Raji (cell line): ENCODE data around the gene KIRREL3.

Experiments used
- POLR2A ChIP-seq: IDR thresholded peaks from 2 replicates; pipeline ENCODE4 v1.6.1; 2011; ENCODE audit warnings: low read depth, low read length, control low read depth; ENCODE audit not compliant: insufficient read depth

Gene KIRREL3

DNA sequence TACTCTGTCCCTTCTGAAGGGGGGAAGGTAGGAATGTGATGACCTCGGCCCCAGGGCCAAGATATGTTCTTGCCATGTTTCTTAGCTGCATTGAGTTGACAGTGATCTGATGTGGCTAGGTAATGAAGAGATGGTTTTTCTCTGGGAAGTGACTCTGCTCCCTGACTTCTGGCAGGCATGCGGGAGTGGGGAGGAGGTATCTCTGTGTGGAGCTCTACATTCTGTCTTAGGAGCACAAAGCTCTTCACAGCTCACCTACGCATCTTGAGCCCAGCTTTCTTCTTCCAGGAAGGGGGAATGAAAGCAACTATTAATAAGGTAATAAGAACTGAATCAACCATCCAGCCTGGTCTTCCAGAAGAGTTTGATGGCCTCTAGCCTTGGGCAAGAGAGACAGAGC lies 404.1 kb downstream of the KIRREL3 start:
- no peak for TF ChIP-seq POLR2A

DNA sequence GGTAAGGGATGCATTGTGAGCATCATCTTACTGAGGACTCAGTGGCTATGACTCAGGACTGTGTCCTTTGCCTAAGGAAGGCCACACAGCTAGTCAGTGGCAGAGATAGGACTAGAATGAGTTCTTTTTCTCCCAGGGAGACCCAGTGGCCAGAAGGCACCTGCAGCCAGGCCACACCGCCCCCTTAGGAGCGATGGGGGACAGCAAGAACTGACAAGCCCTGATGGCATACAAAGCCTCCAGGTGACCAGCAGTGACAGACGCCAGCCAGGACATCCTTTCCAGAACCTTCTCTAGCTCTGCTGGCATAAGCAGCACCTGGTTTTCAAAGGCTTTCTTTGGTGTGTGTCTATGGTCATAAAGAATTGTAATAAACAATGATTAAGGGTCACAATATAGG lies 405.0 kb downstream of the KIRREL3 start:
- no peak for TF ChIP-seq POLR2A

DNA sequence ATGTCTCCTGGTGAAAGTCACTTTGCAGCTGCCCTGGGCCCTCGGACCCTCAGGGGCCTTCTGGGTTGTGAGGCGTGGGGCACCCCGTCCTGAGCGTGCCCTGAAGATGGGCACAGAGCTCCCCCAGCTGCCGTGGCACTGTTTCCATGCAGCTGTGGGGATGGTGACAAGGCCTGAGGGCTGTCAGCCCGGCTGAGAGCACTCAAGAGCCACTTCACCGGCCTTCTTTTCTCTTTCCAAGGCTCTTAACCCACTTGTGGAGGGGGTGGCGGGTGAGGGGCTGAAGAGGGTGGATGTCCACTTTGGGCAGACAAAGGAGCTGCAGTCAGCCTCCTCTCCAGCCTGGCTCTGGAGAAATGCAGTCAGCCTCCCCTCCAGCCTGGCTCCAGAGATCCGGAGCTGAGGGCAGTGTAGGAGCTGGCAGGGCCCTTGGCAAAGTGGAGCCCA lies 405.6 kb downstream of the KIRREL3 start:
- no peak for TF ChIP-seq POLR2A

DNA sequence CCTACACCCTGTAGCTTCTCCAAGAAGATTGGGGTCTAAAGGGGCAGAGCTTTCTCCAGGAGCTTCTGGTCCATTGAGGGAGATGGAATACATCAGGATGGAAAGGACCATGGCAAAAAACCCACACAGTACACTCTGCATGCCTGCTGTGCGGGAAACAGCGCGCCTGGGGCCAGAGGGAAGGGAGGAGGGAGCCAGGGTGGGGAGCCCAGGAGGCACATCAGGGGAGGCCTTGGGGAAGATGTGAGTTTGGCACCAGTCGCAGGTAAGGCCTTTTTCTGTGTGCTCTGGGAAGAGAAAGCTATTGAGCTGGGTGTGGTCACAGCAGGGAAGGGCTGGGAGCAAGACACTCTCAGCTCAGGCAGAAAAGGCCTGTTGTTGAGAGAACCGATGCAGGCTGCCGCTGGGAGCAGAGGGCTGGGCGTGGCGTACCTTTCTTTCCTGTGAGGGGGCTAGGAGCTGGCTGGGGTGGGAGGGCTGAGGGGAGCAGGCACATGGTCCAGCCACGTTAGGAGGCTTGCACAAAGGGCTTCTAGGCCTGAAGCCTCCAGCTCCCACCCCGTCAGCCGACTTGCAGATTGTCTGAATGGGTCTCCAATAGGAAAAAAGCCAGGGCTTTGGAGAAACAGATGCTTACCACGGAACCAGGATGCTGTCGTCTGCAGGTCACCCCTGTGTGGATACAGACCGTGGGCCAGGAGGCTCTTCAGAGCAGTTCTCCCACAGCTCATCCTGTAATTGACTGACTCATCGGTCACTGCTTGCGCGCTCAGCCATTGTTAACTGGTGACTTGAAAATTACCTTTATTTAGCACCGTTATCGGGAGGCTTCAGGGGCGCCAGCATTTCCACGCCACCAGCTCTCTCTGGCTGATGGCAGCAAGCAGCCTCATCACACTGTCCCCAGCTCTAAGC lies 407.8 kb downstream of the KIRREL3 start:
- TF ChIP-seq POLR2A = no peak

DNA sequence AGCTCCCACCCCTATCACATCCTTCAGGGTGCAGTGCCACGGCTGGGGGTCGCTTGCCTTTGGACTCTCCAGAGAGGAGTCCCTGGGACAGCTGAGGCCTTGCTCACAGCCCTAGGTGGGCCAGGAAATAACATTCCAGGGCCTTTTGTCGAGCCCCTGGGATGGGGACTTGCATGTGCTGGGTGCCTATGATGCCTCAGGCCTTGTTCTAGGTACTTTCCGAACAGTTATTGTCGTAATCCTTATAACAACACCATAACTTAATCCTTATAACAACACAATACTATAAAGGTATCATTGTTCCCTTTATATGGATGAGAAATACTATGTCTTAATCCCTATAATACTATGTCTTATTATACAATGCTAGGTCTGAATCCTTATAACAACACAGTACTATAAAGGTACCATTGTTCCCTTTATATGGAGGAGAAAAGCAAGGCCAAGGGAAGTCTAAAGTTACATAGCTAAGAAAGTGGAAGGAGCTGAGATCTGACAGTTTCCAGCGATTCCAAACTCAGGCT lies 408.5 kb downstream of the KIRREL3 start:
- TF ChIP-seq POLR2A = no peak

DNA sequence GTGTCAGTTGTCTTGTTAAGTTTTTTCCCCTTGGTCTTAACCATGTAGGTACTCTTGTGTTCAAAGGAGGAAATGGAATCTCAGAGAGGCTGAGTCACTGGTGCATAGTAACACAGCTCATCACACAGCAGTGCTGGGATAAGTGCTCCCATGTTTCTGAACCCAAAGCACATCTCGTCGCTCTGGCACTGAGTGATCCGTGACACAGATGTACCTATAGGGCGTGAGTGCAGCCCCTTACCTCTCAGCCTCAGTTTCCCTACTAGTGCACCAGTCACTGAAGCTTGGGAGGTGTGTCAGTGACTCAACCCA lies 411.1 kb downstream of the KIRREL3 start:
- no peak for TF ChIP-seq POLR2A

DNA sequence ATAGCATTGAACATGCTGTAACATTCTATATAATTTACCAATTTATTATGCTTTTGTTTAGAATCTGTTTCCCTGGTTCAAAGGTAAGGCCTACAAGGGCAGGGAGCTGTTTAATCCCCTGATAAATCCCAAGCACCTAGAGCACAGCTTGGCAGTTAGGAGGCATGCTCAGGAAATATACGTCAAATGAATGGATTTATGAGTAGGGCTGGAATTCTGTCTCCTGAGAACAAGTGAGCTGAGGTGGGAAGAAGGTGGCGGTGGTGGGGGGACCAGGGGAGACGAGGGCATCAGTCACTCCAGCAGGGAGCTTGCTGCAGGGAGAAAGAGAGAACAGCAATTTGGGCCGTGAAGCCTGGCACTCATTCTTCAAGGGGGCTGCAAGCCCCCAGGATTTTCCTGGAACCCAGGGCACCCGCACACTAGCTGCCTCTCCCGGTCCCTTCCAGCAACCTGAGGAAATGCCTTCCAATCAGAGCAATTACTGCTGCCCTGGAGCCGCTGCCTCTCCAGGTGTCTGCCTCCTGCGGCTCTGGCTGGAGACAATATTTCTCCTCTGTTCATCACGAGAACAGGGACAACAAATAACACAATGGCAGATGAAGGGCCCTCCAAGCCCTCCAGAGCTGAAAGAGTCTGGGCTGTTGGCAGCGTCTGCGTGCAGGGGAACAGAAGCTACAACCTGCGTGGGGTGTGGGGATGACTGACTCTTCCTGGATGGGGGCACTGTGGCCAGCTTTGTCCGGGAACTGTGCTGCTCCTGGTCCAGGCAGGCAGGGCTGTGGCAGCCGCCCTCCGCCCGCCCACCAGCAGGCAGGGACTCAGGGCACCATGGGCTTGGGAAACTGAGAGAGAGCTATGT lies 411.7 kb downstream of the KIRREL3 start:
- TF ChIP-seq POLR2A = no peak

DNA sequence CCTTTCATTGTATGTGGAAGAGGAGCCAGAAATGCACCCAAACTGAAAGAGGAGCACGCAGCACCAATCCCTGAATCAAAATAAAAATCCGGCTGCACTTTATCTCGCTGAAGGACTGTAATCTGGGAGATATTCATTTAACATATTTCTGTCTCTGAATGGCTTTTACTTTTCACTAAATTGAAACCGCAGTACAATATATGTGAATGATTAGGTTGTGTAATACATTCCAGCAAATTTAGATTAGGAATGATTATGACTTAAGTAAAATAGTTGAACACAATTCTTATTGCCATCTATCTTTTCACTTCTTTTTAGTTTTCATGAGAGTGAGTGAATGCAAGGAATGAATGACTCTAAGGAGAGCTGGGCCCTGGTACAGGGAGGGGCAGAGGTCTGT lies 413.0 kb downstream of the KIRREL3 start:
- no peak for TF ChIP-seq POLR2A

DNA sequence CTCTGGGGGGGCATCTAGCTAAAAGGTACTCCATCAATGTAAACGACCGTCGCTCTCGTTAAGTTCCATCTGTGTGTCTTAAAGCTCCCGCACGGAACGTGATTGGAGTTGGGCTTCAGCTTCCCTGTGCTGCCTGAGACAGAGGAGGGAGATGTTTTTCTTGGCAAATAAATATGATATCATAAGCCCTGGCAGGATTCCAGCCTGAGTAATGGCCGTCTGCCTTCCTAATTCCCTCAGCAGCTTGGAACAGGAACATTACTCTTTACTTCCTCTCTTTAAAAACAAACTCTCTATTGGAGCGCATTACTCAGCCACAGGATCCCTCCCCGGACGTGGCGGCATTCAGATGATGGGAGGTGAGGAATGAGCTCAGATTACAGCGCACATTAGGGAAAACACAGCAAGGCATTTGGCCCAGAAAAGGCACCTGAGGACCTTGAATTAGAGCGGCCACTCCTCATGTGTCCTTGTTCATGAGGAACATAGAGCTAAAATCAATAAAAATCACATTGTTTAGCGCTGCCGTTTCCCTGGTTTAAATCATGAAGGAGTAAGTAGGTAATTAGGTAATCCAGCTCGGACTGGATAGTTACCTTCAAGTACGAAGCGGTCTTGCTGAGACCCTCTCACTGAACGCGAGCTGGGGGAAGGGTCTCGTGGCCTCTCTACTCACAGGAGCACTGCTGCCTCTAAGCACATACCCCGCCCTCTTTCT lies 414.6 kb downstream of the KIRREL3 start:
- no peak for TF ChIP-seq POLR2A

DNA sequence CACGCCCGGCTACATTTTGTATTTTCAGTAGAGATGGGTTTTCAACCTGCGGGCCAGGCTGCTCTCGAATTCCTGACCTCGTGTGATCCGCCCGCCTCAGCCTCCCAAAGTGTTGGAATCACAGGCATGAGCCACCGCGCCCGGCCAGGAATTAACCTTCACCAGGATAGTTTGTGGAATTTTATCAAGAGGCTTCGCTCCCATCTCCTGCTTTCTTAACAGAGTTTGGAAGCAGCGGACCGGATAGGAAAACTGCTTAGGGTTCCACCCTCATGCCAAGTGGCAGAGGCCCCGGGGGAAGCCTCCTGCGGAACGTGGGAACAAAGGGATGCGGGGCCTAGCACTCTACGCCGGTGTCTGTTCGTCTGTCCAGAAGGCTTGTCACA lies 415.2 kb downstream of the KIRREL3 start:
- TF ChIP-seq POLR2A = no peak

DNA sequence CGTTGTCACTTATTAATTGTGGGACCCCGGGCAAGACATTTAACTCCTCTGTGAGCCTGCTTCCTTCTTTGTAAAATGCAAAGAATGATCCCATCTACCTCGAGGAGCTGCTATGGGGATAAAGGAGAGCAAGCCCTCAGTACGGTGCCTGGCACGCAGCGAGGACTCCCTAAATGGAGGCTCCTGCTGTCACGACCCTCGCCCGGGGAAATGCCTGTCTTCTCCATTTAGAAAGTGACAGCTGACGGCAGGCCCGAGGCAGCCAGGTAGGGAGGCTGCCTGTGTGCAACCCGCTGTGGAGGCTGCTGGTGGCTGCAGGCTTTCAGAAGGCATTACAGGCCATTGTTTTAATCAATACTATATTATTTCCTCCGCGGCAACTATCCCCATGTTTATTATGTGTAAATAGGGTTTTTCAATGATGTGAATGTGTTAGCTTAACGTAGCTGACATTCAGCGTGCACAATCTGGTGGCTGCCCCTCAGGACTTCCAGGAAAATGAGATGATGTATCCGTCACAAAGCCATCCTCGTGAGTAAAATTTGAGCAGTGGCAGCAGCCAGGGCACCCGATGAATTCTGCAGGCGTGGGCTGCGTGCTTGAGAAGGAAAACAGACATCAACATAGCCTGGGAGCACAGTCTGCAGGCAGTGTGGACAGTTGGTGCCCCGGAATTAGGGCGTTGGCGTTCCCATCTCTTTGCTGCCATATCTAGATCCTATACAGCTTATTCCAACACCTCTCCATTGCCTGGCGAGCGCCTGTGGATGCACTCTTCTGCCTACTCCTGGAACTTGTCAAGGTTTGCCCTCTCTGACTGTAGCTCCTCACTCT lies 416.8 kb downstream of the KIRREL3 start:
- no peak for TF ChIP-seq POLR2A

DNA sequence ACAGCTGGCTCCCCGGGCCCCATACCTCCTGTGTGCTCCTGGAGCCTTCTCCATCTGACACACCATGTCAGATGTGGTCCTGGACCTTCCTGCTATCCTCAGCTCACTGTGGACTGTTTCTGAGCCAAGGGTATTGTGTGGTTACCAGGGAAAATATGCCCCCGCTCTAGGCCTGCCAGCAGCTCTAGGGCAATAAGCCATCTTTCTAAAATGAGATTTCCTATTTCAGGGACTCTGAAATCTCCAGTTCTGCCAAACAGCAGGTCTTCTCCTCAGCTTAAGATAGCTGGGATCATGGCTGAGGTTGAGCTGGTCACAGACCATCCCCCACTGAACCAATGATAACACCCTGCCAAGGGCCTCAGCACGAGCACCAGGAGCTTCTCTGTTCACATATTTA lies 417.5 kb downstream of the KIRREL3 start:
- TF ChIP-seq POLR2A = no peak

DNA sequence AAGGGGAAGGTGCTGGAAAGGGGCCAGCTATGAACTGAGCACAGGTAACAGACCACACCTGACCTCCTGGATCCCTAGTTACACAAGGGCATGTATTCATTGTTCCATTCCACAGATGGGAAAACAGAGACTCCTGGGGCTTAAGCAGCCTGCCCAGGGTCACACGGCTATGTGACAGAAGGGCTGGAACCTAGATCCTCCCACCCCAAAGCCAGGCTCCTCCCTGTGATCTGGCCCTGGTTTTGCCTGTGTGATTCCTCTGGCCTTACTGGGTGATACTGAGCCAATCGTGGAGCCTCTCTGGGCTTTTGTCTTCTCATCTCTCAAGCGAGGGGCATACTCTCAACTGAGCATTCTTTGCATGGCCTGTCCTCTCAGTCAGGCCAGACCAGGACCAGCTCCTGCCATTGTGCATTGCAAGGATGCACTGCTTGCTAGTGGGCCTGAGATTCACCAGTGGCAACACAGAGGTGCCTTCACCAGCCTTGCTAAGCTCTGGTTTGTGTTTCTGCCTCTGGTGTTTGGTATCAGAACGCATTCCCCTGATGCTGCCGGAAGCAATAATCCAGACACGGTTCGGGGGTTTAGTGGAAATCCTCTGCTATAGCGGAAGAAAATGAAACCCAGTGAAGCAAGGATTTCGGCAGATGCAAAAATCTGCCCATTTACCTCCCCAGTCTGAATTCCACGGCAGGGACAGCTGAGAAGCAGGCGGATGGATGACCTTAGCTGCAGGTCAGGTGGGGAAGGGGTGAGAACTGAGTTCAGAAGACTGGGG lies 418.5 kb downstream of the KIRREL3 start:
- no peak for TF ChIP-seq POLR2A

DNA sequence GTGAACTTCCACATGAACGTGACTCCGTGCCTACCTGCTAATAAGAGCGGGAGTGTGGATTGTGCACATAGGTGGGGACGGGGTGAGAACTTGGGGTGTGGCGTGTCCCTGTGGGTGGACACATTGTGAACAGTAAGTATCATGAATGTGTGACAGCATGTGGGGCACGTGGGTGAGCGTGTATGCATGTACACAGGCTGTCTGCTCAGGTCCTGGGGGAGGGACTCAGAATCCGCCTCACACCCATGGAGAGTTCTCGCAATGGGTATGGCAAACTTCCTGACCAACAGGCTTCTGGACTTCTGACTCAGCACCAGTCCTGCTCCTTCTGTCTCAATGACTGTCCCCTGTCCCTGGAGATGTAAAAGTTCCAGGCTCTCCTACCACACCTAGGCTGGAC lies 422.1 kb downstream of the KIRREL3 start:
- no peak for TF ChIP-seq POLR2A
